Skin epidermis (tissue), 12 donors: ENCODE results near the gene HSH2D.
"Not testable (repeated sequence)": the region's sequence is repeated elsewhere in the genome, so short reads cannot be mapped to it uniquely, and the experiment has no call there.

Experiments used
- H3K27ac ChIP-seq, 21 experiments: fragments of 200-600 bp; sonication (generic) in 11 of 21; one replicate each; pipeline ENCODE4 v1.5.0; 2020; ENCODE audit warnings: mild to moderate bottlenecking in 3 of 21, inconsistent platforms in 2 of 21, moderate library complexity in 2 of 21
- H3K4me3 ChIP-seq, 7 experiments: fragments of 200-600 bp; sonication (generic) in 2 of 7; one replicate each; pipeline ENCODE4 v1.5.0; 2020; ENCODE audit warnings: inconsistent platforms in 2 of 7, mild to moderate bottlenecking in 2 of 7, moderate library complexity in 1 of 7

The HSH2D gene

GRCh38 chr19:16146112-16146511, 2.6 kb downstream of the HSH2D start:
- Histone ChIP-seq H3K4me3 (no peak overlapping the region), H3K27ac (no peak overlapping the region)

- H3K27ac ChIP-seq: peak overlapping the region in 4 of 21 experiments; percentile 16 to 67 (median 24)
- H3K4me3 ChIP-seq: no peak overlapping the region
Observed at GRCh38 chr19:16148443-16149229, 5.2 kb downstream of the HSH2D start.

DNA sequence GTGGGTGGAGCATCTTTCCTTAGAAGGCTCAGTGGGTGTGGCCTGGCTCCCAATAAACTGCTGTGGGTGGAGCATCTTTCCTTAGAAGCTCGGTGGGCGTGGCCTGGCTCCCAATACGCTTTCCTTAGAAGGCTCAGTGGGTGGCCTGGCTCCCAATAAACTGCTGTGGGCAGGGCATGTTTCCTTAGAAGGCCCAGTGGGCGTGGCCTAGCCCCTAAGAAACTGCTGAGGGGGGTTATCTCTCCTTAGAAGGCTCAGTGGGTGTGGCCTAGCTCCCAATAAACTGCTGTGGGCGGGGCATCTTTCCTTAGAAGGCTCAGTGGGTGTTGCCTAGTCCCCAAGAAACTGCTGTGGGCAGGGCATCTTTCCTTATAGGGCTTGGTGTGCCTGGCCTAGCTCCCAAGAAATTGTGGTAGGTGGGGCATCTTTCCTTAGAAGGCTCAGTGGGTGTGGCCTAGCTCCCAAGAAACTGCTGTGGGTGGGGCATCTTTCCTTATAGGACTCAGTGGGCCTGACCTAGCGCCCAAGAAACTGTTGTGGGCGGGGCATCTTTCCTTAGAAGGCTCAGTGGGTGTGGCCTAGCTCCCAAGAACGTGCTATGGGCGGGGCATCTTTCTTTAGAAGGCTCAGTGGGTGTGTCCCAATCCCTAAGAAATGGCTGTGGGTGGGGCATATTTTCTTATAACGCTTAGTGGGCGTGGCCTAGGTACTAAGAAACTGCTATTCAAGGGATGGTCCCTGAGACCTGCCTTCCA, 10.3 kb downstream of the HSH2D start:
- Histone ChIP-seq H3K4me3 (no peak overlapping the region), H3K27ac (no peak overlapping the region)

DNA sequence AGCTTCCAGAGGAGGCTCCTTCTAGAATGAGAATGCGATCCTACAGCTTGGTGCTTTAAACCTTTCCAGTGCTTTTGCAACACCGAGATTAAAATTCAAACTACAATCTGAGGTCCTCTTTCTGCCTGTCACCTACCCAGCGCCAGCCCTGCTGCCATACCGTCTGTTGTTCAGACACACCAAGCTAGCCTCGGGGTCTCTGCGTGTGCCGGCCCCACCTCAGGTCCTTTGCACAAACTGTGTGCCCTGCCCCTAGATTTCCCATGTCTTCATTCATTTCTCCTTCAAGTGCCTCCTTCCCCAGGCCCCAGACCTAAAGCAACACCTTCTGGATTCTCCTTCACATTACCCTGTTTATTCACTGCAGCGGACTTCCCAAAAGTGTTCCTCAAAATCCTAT, 11.1 kb downstream of the HSH2D start:
- Histone ChIP-seq H3K27ac (no peak overlapping the region), H3K4me3 (no peak overlapping the region)

- Histone ChIP-seq H3K4me3 (no peak overlapping the region), H3K27ac (peak overlapping the region in 1 of 21 experiments; percentile 1)
Observed at GRCh38 chr19:16155128-16155527, 11.6 kb downstream of the HSH2D start.

- no peak overlapping the region for H3K4me3 ChIP-seq
- no peak overlapping the region for H3K27ac ChIP-seq
Observed at GRCh38 chr19:16156904-16157303, 13.4 kb downstream of the HSH2D start.

DNA sequence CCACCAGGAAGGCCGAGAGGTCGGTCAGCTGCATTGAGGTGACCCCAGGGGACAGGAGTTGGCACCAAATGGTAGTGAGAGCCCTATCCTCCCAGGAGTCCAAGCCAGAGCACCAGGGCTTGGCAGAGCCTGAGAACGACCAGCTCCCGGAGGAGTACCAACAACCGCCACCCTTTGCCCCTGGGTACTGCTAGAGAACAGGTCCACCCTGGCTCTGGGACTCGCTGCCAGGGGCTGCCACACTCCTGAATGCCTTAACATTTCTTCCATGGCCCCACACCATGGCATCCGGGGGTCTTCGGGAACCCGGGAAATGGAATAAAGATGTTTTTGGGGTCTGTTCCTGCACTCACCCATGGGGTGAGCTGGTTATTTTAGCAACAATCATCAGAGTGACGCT, 14.1 kb downstream of the HSH2D start:
- Histone ChIP-seq H3K27ac (no peak overlapping the region), H3K4me3 (no peak overlapping the region)

DNA sequence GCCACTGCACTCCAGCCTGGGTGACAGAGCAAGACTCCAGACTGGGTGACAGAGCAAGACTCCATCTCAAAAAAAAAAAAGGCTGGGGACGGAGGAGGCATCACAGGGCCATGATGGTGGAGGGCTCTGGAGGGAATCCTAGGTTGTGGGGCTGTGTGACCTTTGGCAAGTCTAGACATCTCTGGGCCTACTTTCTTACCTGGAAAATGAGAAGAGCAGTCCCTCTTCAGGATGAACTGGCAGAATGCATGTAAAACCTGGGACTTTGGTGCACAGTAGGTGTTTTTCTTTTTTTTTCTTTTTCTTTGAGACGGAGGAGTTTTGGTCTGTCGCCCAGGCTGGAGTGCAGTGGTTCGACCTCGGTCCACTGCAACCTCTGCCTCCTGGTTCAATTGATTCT, 16.2 kb downstream of the HSH2D start:
- Histone ChIP-seq H3K27ac (no peak overlapping the region), H3K4me3 (no peak overlapping the region)

- Histone ChIP-seq H3K27ac (no peak overlapping the region), H3K4me3 (no peak overlapping the region)
Observed at GRCh38 chr19:16160445-16160942, 17.0 kb downstream of the HSH2D start.

DNA sequence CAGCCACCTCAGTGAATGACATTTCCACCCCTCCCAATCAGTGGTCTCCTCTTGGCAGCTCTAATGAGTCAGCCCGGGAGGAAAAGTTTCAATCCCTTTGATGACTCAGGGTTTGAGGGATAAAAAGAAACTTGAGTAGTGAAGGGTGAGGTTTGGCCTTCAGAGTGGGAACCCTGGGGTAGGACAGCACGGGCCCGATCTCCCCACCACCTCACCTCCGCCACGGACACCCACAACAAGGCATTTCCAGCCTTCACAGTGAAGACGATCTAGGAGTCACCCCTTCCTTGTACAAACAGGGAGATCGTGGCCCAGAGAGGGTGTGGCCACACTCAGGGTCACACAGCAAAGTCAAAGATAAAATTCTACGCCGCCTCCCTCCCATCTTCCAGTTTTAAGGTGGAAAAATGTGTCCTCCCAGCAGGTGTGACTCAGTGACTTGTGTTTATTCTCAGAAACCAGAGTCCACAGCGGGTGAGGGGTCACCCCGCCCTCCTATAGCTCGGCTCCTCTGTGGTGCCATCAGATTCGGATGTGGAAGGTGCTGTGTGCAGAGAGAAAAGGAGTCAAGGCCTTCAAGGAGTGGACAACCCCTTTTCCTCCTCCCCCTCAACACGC, 17.6 kb downstream of the HSH2D start:
- Histone ChIP-seq H3K4me3 (no peak overlapping the region), H3K27ac (no peak overlapping the region)

GRCh38 chr19:16161840-16162239, 18.4 kb downstream of the HSH2D start:
- H3K4me3 ChIP-seq: no peak overlapping the region
- H3K27ac ChIP-seq: no peak overlapping the region

GRCh38 chr19:16164222-16164890, 20.9 kb downstream of the HSH2D start:
- Histone ChIP-seq H3K27ac (no peak overlapping the region), H3K4me3 (no peak overlapping the region)

- no peak overlapping the region for H3K27ac ChIP-seq
Observed at GRCh38 chr19:16166417-16166816, 22.9 kb downstream of the HSH2D start.

GRCh38 chr19:16167055-16167454, 23.6 kb downstream of the HSH2D start:
- H3K27ac ChIP-seq: no peak overlapping the region
- no peak overlapping the region for H3K4me3 ChIP-seq

More at GRCh38 chr19:16166417-16166816, 22.9 kb downstream of the HSH2D start:
- no peak overlapping the region for H3K4me3 ChIP-seq

GRCh38 chr19:16168465-16169081, 25.1 kb downstream of the HSH2D start:
- H3K4me3 ChIP-seq: no peak overlapping the region
- no peak overlapping the region for H3K27ac ChIP-seq

GRCh38 chr19:16170134-16170533, 26.6 kb downstream of the HSH2D start:
- Histone ChIP-seq H3K27ac (no peak overlapping the region), H3K4me3 (no peak overlapping the region)

DNA sequence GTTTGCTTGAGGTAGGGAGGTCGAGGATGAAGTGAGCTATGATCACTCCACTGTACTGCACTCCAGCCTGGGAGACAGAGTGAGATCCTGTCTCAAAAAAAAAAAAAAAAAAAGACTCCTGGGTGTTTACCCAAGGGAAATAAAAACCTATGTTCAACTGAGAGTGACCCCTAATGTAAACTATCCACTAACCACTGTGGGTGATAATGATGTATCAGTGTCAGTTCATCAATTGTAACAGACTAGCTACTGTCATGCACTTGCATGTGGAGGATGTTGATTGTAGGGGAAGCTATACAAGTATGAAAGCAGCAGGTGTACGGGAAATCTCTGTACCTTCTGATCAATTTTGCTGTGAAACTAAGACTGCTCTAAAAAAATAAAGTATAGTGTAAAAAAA, 32.5 kb downstream of the HSH2D start:
- no peak overlapping the region for H3K4me3 ChIP-seq
- no peak overlapping the region for H3K27ac ChIP-seq

- not testable (repeated sequence) for H3K4me3 ChIP-seq, H3K27ac ChIP-seq
Observed at GRCh38 chr19:16178866-16179265, 35.4 kb downstream of the HSH2D start.

- no peak overlapping the region for H3K4me3 ChIP-seq
- H3K27ac ChIP-seq: no peak overlapping the region
Observed at GRCh38 chr19:16180611-16181010, 37.1 kb downstream of the HSH2D start.
